Measurements from ENCODE around the gene PLXNA4.

DNA sequence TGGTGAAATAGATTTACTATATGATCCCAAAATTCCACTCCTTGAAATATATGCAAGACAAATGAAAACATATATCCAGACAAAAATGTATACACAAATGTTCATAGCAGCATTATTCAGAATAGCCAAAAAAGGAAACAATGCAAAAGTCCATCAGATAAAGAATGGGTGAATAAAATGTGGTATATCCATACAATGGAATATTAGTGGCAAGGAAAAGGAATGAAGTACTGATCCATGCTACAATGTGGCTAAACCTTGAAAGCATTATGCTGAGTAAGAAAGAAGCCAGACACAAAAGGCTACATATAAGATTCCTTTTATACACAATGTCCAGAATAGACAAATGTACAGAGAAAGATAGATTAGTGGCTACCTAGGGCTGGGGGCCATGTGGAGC is 225.5 kb downstream of the PLXNA4 start:
- no peak for TF ChIP-seq CTCF (IDR thresholded peaks at IDR 0.05)
- TF ChIP-seq POLR2A (IDR thresholded peaks at IDR 0.05), result no peak
